PC-9 (cell line): ENCODE data around the gene GPR152.

Source experiments
- EZH2 ChIP-seq: fragments of 200-600 bp; sonication (generic); IDR thresholded peaks from 2 replicates; pipeline ENCODE4 v1.8.0; 2017; ENCODE audit warnings: antibody characterized with exemption, low read depth
- TF ChIP-seq, protein P1 (sequence below): fragments of 200-600 bp; sonication (generic); conservative IDR thresholded peaks from 2 replicates; pipeline ENCODE4 v1.6.1; 2017; ENCODE audit warnings: mixed run types, antibody characterized with exemption, mild to moderate bottlenecking, moderate library complexity

GRCh38 chr11:67450796-67451657, 1.5 kb downstream of the GPR152 start:
- TF ChIP-seq, protein P1, sequence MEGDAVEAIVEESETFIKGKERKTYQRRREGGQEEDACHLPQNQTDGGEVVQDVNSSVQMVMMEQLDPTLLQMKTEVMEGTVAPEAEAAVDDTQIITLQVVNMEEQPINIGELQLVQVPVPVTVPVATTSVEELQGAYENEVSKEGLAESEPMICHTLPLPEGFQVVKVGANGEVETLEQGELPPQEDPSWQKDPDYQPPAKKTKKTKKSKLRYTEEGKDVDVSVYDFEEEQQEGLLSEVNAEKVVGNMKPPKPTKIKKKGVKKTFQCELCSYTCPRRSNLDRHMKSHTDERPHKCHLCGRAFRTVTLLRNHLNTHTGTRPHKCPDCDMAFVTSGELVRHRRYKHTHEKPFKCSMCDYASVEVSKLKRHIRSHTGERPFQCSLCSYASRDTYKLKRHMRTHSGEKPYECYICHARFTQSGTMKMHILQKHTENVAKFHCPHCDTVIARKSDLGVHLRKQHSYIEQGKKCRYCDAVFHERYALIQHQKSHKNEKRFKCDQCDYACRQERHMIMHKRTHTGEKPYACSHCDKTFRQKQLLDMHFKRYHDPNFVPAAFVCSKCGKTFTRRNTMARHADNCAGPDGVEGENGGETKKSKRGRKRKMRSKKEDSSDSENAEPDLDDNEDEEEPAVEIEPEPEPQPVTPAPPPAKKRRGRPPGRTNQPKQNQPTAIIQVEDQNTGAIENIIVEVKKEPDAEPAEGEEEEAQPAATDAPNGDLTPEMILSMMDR, result no peak
- TF ChIP-seq EZH2, result no peak
